HUDEP-2 (cell line): ENCODE data around the gene POLR2M.

ENCODE experiments used
- DNase-seq, 76 experiments: peaks; one replicate each; lab custom pipeline; 2025; ENCODE audit not compliant: unreplicated experiment in 76 of 76; lab: John Stamatoyannopoulos, UW

The POLR2M gene

DNA sequence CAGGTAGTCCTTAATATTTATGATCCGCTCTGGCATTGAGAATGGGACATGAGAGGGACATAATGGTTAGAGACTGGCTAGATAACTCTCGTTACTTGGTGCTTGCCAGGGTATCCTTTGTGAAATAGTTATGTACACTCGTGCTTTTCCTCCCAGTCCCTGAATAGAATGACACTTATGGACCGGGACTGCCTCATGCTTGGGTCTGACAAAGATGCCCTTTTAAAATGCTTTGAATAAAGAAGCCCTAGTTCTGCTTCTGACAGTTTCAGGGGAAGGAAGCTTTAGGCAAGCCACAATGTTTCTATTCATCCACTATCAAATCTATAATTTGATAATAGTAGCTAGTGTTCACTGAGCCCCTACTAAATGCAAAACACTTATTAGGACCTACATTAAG lies 29.4 kb downstream of the POLR2M start:
- DNase-seq: no peak

DNA sequence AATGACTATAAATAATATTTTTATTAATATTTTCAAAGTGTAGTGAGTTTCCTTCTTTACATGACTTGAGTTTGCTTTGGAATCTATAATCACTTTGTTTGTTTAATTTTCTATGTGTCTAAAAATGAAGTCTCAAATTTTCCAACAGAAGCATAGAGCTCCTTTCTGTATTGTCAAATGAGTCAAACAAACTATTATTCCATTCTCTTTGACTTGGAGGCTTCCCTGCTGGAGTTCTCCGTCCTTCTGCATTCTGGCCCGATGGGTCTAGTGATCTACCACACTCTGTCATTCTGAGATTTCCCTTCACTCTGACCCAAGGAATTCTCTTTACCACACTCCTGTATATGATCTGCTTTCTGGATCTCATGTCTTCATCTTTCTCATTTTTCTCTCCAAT lies 30.1 kb downstream of the POLR2M start:
- no peak for DNase-seq

DNA sequence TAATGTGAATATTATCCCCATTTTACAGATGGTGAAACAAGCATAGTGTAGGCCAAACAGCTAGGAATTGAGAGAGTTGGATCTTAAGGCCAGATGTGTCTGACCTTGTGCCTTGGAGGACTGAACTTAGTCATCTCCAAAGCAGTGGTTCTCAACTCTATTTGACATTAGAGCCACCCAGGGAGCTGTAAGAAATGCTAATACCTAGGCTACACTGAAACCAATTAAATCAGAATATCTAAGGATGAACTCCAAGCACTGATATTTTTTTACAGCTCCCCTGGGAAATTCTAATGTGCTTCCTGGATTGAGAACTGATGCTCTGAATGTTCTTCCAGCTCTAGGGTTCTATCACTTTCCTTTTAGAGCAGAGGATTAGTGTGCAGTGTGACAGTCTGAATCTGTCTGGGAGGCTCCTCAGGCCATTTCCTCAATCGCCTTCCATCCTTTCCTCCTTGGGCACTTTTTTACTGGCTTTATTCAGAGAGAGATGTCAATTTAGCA lies 32.3 kb downstream of the POLR2M start:
- DNase-seq: no peak

DNA sequence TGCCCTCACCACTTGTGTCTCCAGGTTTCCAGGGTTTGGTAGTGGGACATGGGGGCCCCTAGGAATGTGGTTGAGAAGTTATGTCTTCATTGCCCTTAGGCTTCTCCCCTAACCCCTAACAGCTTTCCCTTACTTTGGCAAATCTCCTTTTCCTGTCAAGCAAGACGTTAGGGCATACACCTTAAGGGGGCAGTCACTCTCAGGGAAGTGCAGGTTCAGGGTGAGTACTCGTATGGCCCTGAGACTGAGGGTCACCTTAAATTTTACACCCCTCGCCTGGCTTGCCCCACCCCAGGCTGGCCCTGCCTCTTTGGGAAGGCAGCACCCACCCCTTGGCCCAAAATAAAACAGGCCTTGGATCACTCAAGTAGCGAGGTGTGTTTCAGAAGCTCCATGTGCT lies 33.5 kb downstream of the POLR2M start:
- DNase-seq: no peak

DNA sequence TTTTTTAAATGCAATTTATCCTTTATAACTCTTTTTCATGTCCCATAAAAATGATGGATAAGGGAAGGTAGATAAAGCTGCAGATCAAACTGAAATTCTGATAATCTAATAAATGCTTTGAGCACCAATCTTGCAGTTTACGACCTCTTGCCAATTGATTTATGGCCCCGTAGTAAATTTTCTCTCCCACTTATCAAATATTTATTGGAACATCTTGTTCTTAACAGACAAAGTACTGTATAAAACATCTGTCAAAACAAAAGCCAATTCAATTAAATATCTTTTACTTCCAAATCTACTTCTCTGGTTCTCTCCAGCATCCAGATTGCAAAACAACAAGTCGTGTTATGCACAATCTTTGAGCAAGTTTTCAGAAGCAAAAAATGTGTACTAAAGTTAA lies 34.6 kb downstream of the POLR2M start:
- no peak for DNase-seq

DNA sequence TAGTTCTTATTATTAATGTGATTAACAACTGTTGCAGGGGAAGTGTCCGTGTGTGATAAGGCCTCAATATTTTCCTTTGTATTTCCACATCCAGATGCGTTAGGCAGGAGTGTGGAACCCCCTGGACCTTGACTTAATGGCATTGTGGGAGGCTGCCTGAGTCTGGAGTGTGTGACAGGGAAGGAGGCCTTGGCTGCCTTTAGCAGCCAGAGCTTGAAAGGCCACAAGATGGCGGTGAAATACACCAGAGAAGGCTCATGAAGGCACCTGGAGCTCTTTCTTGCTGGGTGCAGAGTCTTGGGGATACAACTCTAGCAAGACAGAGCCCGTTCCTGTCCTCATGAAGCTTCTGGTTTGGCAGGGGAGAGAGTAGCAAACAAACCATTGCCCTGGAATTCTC lies 36.9 kb downstream of the POLR2M start:
- DNase-seq: peak in 2 of 76 experiments; percentile 2 to 5

DNA sequence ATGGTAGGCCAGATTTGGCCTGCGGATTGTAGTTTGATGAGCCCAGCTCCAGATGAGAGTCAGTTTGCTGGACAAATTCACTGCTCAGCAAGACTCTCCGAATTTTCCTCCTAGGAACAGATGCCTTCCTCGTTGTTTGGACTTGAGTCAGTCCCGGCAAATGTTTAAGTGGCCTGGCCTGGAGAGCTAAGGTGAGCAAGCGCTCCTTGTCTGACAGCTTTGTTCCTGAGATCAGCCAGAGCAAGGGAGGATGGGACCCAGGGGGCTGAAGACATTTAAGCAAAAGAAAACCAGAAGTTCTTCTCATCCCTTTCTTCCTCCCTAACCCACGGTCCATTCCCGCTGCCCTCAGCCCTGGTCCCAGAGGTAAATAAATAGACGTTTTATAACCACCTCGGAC lies 40.3 kb downstream of the POLR2M start:
- DNase-seq: no peak

DNA sequence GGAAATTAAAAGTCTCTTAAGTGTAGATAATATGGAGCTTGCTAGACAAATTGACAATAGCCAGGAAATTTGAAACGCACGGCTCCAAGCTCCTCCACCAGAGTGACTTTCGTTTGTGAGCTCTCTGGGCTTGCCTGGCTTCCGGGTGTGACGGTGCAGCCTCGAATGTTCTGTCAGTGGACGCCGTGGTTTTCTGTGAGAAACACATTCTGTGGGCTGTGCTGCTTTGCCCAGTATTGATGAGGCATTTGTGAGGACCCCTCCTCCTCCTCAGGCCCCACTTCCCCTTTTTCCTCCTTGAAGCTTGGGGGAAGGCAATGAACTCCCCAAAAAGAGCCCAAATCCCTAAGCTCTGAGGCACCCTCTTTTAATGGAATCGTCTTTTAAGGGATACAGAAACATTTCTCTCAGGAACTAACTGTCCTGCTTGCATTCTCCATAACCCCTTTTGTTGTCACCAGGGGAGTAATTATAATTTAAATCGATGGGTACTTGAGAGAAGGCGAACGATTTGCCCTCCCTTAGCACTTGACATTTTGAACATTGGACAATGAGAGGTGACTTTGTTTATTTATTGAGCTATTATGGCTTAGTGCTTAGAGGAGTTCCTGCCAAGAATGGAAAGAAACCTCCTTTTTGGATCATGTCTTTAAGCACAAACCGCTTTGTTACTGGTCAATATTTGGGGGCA lies 40.8 kb downstream of the POLR2M start:
- no peak for DNase-seq

DNA sequence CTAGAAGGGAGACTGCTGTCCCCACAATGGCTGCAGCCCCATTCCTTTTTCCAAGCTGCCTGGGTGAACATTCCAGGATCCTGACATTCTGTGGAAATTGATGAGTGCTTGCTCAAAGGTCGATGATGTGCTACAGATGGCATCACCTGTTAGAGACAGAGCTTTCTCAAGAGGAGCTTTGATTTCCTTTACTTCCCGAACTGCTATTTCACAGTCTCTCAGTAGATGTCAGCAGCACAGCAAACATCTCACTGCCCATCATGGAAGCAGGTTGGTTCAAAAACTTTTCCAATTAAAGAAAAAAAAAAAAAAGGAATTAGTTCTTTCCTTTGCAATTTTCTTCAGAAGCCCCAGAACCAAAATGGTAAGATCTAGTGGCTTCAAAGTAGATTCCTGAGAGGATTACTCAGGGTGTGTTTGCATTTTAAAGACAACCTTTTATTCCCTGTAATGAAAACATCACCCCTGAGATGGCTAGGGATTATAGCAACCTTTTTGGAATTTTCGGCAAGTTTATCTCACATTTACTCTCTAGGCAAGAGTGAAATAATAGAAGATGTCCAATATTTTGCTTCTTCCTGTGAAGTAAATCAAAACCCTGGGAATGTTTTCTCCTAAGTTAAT lies 44.8 kb downstream of the POLR2M start:
- DNase-seq: no peak

DNA sequence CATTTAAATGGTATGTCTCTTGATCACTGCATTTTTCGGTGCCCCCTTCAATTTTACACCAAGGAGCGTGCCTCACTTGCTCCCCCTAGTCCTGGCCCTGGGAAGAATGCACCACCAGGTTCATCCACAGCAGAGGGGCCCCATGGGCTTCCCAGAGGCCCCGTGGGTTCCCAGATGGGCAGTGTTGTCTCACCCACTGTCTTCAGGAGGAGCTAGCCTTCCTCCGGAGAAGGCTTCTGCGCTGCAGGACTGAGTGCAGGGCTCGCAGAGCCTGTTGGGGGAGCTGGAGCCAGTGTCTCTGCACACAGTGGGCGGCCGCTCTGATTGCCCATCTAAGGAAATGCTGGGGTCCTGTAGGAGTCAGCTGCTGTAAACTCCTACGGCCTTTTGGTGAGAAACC lies 45.9 kb downstream of the POLR2M start:
- DNase-seq: no peak

DNA sequence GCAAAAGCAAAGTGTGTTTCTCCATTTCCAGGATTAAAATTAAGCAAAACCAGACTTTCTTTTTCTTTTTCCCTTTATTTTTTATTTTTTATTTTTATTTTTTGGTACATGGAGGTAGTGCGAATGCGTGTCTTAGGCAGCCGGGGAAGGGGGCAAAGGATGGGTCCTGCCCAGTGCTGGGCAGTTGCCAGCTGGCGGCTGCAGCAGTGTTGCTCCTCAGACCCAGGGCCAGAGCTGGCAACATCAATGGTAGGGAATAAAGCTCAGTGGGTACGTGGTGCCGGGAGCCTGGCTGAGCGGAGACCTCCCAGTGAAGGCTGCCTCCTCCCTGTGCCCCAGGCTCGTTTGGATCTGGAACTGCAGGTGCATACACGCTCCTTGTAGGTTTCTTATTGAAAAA lies 46.3 kb downstream of the POLR2M start:
- DNase-seq: no peak

DNA sequence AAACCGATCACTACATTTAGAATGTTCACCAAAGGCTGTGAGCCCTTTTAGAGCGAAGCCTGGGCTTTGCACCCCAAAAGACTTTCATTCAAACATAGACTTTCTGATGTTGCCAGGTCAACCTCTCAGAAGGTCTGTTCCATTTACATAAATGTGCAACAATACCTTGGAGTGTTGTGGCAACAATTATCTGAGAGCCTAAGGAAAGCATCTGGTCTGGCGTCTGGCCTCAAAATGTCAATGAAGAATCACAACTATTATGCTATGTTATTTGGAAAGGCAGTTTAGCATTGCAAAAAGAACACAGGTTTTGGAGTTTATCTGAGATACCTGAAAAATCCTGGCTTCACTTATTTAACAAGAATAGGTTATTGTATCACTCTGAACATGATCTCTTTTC lies 50.0 kb downstream of the POLR2M start:
- no peak for DNase-seq

DNA sequence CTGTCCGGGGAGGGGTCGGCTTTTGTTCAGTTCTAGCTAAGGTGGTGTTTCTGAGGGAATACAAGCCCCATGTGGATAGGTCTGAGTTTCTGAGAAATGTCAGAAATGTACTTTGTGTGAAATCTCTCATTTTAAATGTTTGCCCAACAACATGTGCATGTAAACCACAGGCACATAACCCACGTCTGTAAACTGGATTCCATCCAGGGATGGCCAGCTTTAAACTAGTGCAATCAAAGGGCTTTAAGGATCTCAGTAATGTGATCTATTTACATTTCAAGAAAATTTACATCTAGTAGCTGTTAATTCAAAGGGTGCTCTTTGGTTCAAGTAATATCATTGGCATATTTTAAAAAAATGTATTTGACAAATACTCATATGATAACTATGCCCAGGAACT lies 52.0 kb downstream of the POLR2M start:
- no peak for DNase-seq

DNA sequence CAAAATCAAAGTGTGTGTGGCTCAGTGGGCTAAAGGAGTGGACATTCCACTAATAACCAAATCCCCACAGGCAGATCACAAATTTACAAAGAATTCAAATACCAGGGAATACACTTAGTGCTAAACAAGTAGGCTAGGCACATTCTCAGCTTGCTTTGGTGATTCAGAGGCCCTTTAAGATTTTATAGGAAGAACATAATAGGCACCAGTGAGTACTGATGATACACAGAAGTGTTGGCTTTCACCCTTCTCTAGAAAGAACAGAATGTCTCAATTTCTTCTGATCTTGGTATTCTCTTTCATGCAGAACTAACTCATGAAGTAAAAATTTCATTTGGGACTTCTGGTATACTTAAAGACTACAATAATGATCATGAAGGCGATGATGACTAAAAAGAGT lies 55.0 kb downstream of the POLR2M start:
- DNase-seq: no peak

DNA sequence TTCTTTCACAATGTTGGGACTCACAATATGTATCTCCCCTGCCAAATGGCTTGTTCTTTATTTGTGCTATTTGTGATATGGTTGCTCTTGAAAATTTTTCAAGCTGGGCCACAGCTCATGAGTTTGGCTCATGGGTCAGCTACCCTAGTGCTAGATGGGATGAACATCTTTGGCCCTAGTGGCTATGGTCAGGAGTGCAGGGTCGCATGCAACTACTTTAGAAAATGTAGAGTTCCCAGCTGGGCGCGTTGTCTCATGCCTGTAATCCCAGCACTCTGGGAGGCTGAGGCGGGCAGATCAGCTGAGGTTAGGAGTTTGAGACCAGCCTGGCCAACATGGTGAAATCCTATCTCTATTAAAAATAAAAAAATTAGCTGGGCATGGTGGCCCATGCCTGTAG lies 55.8 kb downstream of the POLR2M start:
- DNase-seq: no peak

DNA sequence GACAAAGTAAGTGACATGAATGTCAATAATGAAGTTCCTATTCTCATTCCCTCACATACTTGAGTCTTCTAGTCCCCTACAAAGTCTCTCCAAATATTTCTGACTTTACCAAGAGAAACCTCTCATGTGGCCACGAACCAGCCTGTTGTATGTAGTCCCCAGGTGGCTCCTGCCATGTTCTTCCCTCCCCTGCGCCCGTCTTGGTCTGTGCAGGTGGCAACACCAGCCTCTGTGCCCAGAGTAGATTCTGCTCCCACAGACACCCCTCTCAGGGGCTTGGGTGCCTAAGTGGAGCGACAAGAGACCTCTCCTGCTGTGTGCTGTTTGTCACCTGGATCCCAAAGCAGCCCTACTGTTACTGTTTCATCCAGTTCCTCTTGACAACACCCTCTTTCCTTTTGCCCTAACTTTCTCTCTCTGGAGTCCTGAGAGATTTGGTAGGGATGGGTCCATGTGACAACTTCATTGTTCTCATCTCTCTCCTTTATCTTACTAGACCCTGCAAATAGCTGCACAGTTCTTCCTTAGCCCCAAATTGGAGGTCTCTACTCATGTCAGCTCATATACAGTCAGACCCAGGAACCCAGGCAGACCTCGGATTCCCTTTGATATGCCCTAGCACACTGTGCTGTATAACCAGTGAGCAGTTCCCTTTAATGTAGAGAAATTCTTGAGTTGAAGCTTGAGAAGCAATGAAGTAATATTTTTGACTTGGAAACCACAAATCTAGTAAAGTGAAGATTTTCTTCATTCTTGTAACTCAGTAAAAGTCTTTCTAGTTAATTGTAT lies 56.9 kb downstream of the POLR2M start:
- no peak for DNase-seq
